GM12875 (cell line): ENCODE data around the gene MKX.

Experiments
- H3K4me3 ChIP-seq: one replicate; pipeline ENCODE4 v1.5.1; 2011; ENCODE audit warnings: low read depth, low read length, control low read depth
- CTCF ChIP-seq: IDR thresholded peaks from 2 replicates; pipeline ENCODE4 v1.5.1; 2011; ENCODE audit warnings: low read depth, mild to moderate bottlenecking, control low read depth, inconsistent platforms, low read length, moderate library complexity, borderline replicate concordance; ENCODE audit not compliant: insufficient read depth

Gene MKX

DNA sequence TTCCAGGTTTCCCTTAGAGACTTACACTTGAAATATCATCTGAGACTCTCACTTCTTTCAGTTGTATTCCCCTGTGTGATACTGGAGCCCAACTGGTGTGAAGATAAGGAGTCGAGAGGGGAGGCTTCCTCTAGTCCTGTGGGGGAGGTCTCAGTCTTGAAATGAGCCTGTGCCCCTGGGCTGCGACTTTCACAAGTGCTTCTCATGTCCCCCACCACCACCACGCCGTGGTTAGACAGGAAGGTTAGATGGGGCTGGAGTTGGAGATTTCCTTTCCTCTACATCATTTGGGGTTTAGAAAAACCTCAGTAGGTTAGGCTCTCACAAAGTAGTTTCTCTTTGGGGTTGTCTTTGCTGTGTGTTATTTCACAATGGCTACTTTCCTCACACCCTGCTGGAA lies 25.6 kb upstream of the MKX start:
- TF ChIP-seq CTCF, result no peak
- no peak overlapping the region for H3K4me3 ChIP-seq

DNA sequence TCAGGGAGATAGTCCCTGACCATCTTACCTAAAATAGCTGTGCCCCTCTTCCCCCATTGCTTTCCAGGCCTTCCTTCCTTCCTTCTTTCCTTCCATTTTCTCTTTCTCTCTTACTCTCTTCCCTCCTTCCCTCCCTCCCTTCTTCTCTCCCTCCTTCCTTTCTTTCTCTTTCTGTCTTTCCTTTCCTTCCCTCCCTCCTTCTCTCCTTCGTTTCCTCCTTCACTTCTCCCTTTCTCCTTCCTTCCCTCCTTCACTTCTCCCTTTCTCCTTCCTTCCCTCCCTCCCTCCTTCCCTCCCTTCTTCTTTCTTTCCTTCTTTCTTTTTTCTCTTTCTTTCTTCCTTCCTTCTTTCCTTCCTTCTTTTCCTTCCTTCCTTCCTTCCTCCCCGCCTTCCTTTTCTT lies 24.6 kb upstream of the MKX start:
- no peak for TF ChIP-seq CTCF

DNA sequence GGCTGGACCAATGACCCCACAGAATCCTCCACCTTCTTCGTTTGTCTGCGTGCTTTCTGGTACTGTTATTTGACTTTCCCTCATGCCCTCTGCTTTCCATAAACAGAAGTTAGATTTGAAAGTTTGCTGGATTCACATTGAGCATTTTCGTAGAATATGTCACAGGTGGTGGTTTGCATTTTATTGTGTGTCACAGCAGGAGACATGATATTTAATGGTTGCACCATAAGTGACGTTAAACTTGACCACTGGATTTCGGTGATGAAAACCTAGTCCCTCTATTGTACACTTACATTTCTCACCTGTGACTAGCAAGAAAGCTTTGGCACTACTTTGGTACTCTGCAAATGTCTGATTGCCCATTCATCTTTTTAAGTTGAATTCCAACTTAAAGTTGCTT lies 15.2 kb upstream of the MKX start:
- no peak for TF ChIP-seq CTCF
- H3K4me3 ChIP-seq, result no peak overlapping the region

More for the DNA sequence above, 24.6 kb upstream of the MKX start:
- no peak overlapping the region for H3K4me3 ChIP-seq

DNA sequence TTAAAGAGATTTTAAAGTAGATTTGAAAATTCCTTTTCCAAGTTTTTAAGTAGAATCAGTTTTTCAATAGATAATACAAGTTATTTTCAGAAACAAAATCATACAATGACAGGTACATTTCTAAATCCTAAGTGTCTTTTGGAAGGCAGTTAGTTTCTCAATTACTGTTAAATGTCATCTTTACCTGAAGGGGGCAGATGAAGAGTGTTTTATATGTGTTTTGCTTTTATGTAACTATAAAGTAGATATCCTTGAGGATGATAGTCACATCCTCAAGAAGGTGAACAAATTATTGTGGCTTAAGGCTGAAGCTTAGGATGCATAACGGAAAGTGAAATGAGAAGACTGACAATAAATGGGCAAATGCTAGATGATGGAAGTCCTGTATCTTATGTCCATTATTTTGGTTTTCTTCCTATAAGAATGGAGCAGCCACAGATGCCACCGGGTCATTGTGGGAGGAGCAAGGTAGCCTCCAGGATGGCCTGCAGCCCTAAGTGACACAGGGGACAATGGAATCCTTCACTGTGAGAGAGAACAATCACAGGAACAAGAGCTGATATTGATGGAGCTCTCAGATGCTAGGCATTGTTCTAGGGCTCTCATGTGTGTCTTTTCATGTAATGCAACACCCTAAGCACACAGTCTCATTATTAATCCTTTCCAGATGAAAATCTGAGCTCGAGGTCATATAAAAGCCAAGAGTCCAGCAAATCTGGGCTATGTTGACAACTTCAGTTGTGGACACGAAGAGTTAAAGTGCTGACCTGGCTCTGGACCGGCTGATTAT lies 14.1 kb upstream of the MKX start:
- H3K4me3 ChIP-seq, result no peak overlapping the region
- TF ChIP-seq CTCF, result no peak

GRCh38 chr10:27752673-27753237 lies 7.1 kb upstream of the MKX start:
- H3K4me3 ChIP-seq, result no peak overlapping the region
- no peak for TF ChIP-seq CTCF

DNA sequence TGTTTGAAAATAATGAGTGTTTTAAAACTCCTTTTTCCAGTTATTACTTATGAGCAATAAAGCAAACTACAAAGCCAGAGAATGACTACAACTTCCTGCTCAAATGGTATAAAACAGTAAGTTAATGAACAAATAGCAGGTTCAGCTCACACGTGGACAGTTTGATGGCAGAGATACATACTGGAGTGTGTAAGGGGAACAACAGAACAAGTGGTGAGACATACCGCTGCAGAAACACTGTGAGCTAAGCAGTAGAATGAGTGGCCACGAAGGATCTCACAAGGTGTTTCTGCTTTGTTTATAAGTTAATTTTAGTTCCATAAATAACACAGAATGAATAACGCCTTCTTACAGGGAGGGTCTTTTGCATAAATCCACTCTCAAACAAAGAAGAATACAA lies 3.0 kb upstream of the MKX start:
- H3K4me3 ChIP-seq, result no peak overlapping the region

More for the DNA sequence above, 3.0 kb upstream of the MKX start:
- TF ChIP-seq CTCF, result no peak
